B cell (primary cell): ENCODE measurements around the gene KCNT2.

Source experiments
- EZH2 ChIP-seq: IDR thresholded peaks from 2 replicates; pipeline ENCODE4 v1.6.1; 2012; ENCODE audit warnings: borderline replicate concordance, low read depth, mild to moderate bottlenecking, moderate library complexity, low read length; ENCODE audit not compliant: insufficient read depth, poor library complexity, severe bottlenecking
- TF ChIP-seq, protein P1 (sequence below): fragments of 200-600 bp; IDR thresholded peaks from one replicate; pipeline ENCODE4 v1.8.0; 2022; ENCODE audit warnings: antibody characterized with exemption, mild to moderate bottlenecking

DNA sequence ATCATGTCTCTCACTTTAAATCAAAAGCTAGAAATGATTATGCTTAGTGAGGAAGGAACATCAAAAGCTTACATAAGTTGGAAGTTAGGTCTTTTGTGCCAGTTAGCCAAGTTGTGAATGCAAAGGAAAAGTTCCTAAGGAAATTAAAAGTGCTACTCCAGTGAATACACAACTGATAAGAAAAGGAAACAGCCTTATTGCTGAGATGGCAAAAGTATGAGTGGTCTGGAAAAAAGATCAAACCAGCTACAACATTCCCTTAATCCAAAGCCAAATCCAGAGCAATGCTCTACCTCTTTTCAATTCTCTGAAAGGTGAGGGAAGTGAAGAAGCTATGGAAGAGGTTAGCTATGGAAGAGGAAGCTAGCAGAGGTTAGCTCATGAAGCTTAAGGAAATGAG is 378.7 kb downstream of the KCNT2 start:
- TF ChIP-seq, protein P1, sequence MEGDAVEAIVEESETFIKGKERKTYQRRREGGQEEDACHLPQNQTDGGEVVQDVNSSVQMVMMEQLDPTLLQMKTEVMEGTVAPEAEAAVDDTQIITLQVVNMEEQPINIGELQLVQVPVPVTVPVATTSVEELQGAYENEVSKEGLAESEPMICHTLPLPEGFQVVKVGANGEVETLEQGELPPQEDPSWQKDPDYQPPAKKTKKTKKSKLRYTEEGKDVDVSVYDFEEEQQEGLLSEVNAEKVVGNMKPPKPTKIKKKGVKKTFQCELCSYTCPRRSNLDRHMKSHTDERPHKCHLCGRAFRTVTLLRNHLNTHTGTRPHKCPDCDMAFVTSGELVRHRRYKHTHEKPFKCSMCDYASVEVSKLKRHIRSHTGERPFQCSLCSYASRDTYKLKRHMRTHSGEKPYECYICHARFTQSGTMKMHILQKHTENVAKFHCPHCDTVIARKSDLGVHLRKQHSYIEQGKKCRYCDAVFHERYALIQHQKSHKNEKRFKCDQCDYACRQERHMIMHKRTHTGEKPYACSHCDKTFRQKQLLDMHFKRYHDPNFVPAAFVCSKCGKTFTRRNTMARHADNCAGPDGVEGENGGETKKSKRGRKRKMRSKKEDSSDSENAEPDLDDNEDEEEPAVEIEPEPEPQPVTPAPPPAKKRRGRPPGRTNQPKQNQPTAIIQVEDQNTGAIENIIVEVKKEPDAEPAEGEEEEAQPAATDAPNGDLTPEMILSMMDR = no peak
- no peak for TF ChIP-seq EZH2
